Uterus (tissue), 2 donors: ENCODE measurements around the gene SCN1B.

Source experiments
- POLR2A ChIP-seq, 2 donors: fragments of 450-650 bp; IDR thresholded peaks; one replicate each; pipeline ENCODE4 v1.6.1; 2016; ENCODE audit warnings: antibody characterized with exemption in 2 of 2, mild to moderate bottlenecking in 1 of 2, moderate library complexity in 1 of 2
- TF ChIP-seq, protein P1 (sequence below), 4 experiments: fragments of 200-600 bp in 2 of 4; fragments of 450-650 bp in 2 of 4; sonication (generic) in 2 of 4; IDR thresholded peaks; one replicate each; pipeline ENCODE4 v1.5.1; 2016 to 2019; ENCODE audit warnings: antibody characterized with exemption in 4 of 4, mild to moderate bottlenecking in 2 of 4, moderate library complexity in 1 of 4

DNA sequence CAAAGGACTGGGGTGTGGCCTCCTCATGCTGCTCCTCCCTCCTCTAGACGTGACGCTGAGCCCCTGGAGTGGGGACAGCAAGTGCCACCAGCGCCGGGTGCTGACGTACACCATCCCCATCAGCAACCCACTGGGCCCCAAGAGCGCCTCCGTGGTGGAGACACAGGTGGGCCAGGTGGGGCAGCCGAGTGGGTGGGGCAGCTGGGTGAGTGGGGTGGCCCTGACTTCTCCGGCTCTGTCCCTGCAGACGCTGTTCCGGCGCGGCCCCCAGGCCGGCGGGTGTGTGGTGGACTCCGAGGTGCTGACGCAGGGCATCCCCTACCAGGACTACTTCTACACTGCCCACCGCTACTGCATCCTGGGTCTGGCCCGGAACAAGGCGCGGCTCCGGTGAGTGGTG, 11.1 kb upstream of the SCN1B start:
- TF ChIP-seq, protein P1, sequence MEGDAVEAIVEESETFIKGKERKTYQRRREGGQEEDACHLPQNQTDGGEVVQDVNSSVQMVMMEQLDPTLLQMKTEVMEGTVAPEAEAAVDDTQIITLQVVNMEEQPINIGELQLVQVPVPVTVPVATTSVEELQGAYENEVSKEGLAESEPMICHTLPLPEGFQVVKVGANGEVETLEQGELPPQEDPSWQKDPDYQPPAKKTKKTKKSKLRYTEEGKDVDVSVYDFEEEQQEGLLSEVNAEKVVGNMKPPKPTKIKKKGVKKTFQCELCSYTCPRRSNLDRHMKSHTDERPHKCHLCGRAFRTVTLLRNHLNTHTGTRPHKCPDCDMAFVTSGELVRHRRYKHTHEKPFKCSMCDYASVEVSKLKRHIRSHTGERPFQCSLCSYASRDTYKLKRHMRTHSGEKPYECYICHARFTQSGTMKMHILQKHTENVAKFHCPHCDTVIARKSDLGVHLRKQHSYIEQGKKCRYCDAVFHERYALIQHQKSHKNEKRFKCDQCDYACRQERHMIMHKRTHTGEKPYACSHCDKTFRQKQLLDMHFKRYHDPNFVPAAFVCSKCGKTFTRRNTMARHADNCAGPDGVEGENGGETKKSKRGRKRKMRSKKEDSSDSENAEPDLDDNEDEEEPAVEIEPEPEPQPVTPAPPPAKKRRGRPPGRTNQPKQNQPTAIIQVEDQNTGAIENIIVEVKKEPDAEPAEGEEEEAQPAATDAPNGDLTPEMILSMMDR (IDR thresholded peaks at IDR 0.05), result no peak
- TF ChIP-seq POLR2A (IDR thresholded peaks at IDR 0.05), result no peak
